Common myeloid progenitor, CD34-positive (primary cell): ENCODE measurements around the gene NFKB2.

Experiments
- CTCF ChIA-PET: fragments of 350-600 bp; sonication (Branson Sonifier 250); formaldehyde crosslinking; loops from one replicate; lab custom pipeline; 2021; ENCODE audit warnings: antibody characterized with exemption; lab: Charles Lee
- POLR2A ChIA-PET: fragments of 350-600 bp; sonication (Branson Sonifier 250); formaldehyde crosslinking; loops from one replicate; lab custom pipeline; 2021; ENCODE audit warnings: antibody characterized with exemption; lab: Charles Lee
- DNase-seq, 3 donors: peaks; one replicate each; pipeline versions ENCODE4 v3.0.0 to v3.0.0-alpha.2; 2013
- H3K27ac ChIP-seq, 2 experiments: 1 replicate in 1 of 2; 2 replicates in 1 of 2; pipeline ENCODE4 v1.7.0; 2013; ENCODE audit warnings: inconsistent platforms in 2 of 2, low read length in 2 of 2, mild to moderate bottlenecking in 2 of 2, low read depth in 1 of 2, moderate library complexity in 1 of 2; ENCODE audit not compliant: severe bottlenecking in 2 of 2, insufficient read depth in 1 of 2, poor library complexity in 1 of 2
- H3K27me3 ChIP-seq, 5 experiments: replicated peaks in 2 of 5; 1 replicate in 3 of 5; 2 replicates in 2 of 5; pipeline versions ENCODE4 v1.6.1 to v1.7.0; 2013; ENCODE audit warnings: low read length in 4 of 5, mild to moderate bottlenecking in 2 of 5, moderate library complexity in 2 of 5, inconsistent platforms in 1 of 5; ENCODE audit not compliant: insufficient read depth in 5 of 5, control insufficient read depth in 4 of 5
- H3K36me3 ChIP-seq, 4 experiments: 1 replicate in 2 of 4; 2 replicates in 2 of 4; pipeline versions ENCODE4 v1.6.1 to v1.7.0; 2013; ENCODE audit warnings: low read length in 3 of 4, control low read depth in 1 of 4, mild to moderate bottlenecking in 1 of 4; ENCODE audit not compliant: control insufficient read depth in 4 of 4, insufficient read depth in 4 of 4
- H3K4me1 ChIP-seq, 4 experiments: 1 replicate in 3 of 4; 2 replicates in 1 of 4; pipeline versions ENCODE4 v1.6.1 to v1.7.1; 2013; ENCODE audit warnings: low read length in 3 of 4, mild to moderate bottlenecking in 3 of 4, control low read depth in 1 of 4, inconsistent platforms in 1 of 4, moderate library complexity in 1 of 4; ENCODE audit not compliant: control insufficient read depth in 4 of 4, insufficient read depth in 4 of 4; ENCODE audit errors: control extremely low read depth in 1 of 4
- H3K4me3 ChIP-seq, 7 experiments: 1 replicate in 4 of 7; 2 replicates in 3 of 7; pipeline versions ENCODE4 v1.5.1 to v1.7.0; 2013; ENCODE audit warnings: mild to moderate bottlenecking in 7 of 7, low read length in 6 of 7, moderate library complexity in 6 of 7, inconsistent platforms in 2 of 7, low read depth in 2 of 7, control low read depth in 1 of 7; ENCODE audit not compliant: insufficient read depth in 4 of 7, control insufficient read depth in 1 of 7; ENCODE audit errors: extremely low read depth in 1 of 7
- H3K9me3 ChIP-seq, 5 experiments: 1 replicate in 4 of 5; 2 replicates in 1 of 5; pipeline versions ENCODE4 v1.6.1 to v1.7.1; 2013; ENCODE audit warnings: low read length in 4 of 5, mild to moderate bottlenecking in 2 of 5, inconsistent platforms in 1 of 5, low read depth in 1 of 5, moderate library complexity in 1 of 5; ENCODE audit not compliant: control insufficient read depth in 4 of 5, insufficient read depth in 2 of 5; ENCODE audit errors: control extremely low read depth in 1 of 5
- WGBS: methylation state at CpG from one replicate; pipeline ENCODE4 v1.1.5; 2013; ENCODE audit not compliant: insufficient coverage; 5-methylcytosine and 5-hydroxymethylcytosine counted together

NFKB2 gene

DNA sequence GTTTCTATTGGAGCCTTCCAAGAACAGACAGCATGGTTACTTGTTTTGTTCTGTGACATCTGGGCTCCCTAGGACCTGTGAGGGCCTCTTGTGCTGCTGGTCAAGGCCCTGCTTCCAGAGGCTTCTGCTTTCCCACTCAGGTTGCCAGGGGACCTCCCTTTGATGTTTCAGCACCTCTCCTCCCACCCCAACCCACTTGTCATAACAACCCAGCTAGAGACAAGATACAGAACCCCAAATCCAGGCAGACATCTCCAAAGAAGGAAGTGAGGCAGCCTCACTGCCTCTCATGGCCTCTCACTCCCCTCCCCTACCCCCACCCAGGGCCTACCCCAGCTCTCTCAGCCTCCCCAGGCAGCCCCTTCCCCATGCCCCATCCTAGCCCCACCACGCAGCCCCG lies 11.3 kb downstream of the NFKB2 start:
- Histone ChIP-seq H3K27ac (no peak overlapping the region), H3K4me1 (peaks cover 0 to 27% (median 22%) of the 10 kb centered on the region in 4 experiments), H3K4me3 (no peak overlapping the region), H3K9me3 (no peaks in the 10 kb centered on the region), H3K27me3 (peaks cover 0 to 34% (median 25%) of the 10 kb centered on the region in 5 experiments), H3K36me3 (peaks cover 0 to 11% (median 1%) of the 10 kb centered on the region in 4 experiments)
- DNase-seq: peak in 1 of 3 donors; percentile 15
- WGBS: no CpG with 5 or more reads among the region's 2 CpGs
- CTCF ChIA-PET: interaction anchor here (0.6 to 3.7 kb wide), 5 partner anchors 13 to 226 kb away, joined by 3 to 12 read pairs (median 3); partner anchors contain the start of gene FBXL15
- POLR2A ChIA-PET: interaction anchor here (0.8 to 1.6 kb wide), 3 partner anchors 12 to 14 kb away, joined by 3 read pairs; partner anchors contain the start of genes FBXL15 and NFKB2

DNA sequence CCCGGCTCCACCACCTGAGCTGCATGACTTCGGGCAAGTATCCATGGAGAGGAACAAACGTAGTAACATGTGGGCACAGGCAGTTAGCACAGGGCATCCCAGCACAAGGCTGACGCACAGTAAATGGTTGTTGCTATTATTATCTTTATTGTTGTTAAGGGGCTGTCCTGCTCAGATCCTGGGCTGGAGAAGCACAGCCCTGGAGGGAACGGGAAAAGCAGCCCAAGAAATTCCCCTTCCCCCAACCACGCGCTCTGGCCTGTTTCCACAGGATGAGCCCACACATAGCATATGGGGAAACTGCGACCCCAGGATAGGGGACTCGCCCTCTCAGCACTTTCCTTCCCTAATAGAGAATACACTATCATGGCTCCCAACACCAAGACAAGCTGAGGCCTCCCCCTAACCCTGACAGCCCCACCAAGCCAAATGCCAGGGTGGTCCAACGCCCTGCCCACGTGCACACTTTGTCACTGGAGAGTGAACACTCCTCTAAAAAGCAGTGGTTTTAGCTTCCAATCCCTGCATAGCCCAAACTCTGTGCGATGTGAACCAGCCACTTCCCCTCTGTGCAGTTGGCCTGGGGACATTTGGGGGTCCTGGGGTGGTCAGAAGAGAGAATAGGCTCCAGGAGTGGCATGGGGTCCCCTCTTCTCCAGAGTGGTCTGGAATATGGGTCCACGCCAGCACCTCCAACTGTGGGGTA lies 12.1 kb downstream of the NFKB2 start:
- POLR2A ChIA-PET: interaction anchor here (0.8 to 1.6 kb wide), 3 partner anchors 13 to 14 kb away, joined by 3 read pairs; partner anchors contain the start of genes FBXL15 and NFKB2
- Histone ChIP-seq H3K27ac (no peak overlapping the region), H3K36me3 (peaks cover 0 to 3% (median 0%) of the 10 kb centered on the region in 4 experiments), H3K27me3 (peaks cover 0 to 37% (median 28%) of the 10 kb centered on the region in 5 experiments), H3K4me3 (no peak overlapping the region), H3K9me3 (no peaks in the 10 kb centered on the region), H3K4me1 (peaks cover 0 to 27% (median 22%) of the 10 kb centered on the region in 4 experiments)
- 92% methylated on average over 8 of the region's 13 CpGs for WGBS
- CTCF ChIA-PET: interaction anchor here (1.2 to 3.7 kb wide), 4 partner anchors 9 to 176 kb away, joined by 3 to 12 read pairs (median 4); partner anchors contain the start of gene FBXL15
- DNase-seq: no peak

DNA sequence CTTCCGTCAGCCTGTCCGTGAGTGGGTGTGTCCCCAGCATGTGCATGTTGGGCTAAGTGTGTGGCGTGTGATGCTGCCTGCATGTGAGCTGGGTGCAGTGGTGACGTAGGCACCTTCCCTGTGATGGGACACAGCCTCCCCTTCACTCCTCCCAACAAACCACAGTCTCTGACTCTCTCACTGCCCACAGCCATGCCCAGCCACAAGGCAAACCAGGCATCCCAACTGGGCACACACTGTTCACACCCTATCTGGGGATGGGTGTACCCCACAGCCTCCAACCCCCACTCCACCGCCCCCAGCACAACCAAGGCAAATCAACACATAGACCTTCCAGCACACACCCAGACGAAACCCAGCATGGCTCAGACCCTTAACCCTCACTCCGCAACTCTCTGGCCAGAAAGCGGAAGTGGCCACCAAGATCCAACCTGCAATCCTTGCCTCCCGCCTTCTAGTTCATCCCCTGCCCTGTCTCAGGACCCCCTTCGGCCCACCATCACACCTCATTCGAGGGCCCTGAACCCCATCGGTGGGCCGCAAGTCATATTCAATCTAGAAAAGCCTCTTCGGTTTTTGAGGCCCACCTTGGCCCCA lies 12.7 kb downstream of the NFKB2 start:
- WGBS: 75% methylated on average over 11 of the region's 14 CpGs
- DNase-seq: peak in 1 of 3 donors; percentile 34
- peaks cover 0 to 37% (median 28%) of the 10 kb centered on the region in 5 experiments for H3K27me3 ChIP-seq
- H3K27ac ChIP-seq: no peak overlapping the region
- CTCF ChIA-PET: interaction anchor here (1.2 to 1.7 kb wide), 3 partner anchors 9 to 176 kb away, joined by 3 to 6 read pairs (median 3); partner anchors contain the start of gene FBXL15
- POLR2A ChIA-PET: interaction anchor here (1.6 kb wide), 1 partner anchor 15 kb away, joined by 3 read pairs; no protein-coding TSS in a partner anchor
- H3K4me3 ChIP-seq: peak overlapping the region in 5 of 7 experiments; percentile 1 to 70 (median 69)
- peaks cover 0 to under 1% (median 0%) of the 10 kb centered on the region in 4 experiments for H3K36me3 ChIP-seq
- H3K4me1 ChIP-seq: peaks cover 0 to 30% (median 22%) of the 10 kb centered on the region in 4 experiments
- no peaks in the 10 kb centered on the region for H3K9me3 ChIP-seq

DNA sequence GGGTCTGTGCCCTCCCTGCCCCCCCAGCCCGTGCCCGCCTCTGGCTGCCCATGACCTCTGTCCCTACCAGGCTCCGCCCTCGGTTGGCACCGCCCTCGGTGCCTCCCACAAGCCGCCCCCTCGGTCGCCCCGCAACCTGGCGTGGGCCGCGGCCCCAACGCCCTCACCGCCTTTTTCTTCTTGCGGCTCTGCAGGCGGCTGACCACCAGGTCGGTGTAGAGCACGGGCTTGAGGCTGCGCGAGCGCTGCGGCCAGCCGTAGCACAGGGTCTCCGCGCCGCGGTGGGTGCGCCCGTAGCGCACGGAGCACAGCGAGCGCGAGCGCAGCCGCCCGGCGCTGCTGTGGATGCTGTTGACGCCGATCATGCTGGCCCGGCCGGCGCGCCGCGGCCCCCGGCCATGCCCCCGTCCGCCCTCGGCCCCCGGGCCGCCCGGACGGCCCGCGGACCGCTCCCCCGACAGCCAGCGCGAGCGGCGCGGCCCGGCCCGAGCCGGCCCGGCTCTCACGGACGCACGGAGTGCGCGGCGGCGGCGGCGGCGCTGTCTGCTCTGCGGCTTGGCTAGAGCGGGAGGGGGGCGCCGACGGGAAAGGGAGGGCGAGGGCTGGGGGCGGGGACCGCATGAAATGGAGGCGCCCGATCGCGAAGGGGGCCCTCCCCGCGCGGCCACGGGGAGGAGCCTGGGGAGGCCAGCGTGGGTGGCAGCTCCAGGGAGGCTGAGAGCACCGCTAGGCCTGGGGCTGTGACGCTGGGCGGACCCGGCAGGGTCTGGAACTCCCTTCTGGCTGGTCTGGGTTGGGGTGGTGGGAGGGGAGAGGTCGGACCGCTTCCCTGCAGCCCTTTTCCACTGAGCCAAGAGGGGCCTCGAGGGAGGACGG lies 13.5 kb downstream of the NFKB2 start:
- 0% methylated on average over 73 of the region's 103 CpGs for WGBS
- ChIA-PET POLR2A (interaction anchor here (1.7 to 2.2 kb wide), 2 partner anchors 10 to 13 kb away, joined by 5 to 8 read pairs; partner anchors contain the start of gene NFKB2), CTCF (interaction anchor here (1.0 to 5.4 kb wide), 10 partner anchors 6 to 96 kb away, joined by 3 to 20 read pairs (median 6); partner anchors contain the start of gene FBXL15)
- H3K27ac ChIP-seq: no peak overlapping the region
- peaks cover 0 to 30% (median 22%) of the 10 kb centered on the region in 4 experiments for H3K4me1 ChIP-seq
- H3K27me3 ChIP-seq: peaks cover 0 to 40% (median 28%) of the 10 kb centered on the region in 5 experiments
- no peaks in the 10 kb centered on the region for H3K9me3 ChIP-seq
- DNase-seq: peak in 2 of 3 donors; percentile 76 to 83
- no peaks in the 10 kb centered on the region for H3K36me3 ChIP-seq
- peak overlapping the region; percentile 30 to 77 (median 65) for H3K4me3 ChIP-seq

DNA sequence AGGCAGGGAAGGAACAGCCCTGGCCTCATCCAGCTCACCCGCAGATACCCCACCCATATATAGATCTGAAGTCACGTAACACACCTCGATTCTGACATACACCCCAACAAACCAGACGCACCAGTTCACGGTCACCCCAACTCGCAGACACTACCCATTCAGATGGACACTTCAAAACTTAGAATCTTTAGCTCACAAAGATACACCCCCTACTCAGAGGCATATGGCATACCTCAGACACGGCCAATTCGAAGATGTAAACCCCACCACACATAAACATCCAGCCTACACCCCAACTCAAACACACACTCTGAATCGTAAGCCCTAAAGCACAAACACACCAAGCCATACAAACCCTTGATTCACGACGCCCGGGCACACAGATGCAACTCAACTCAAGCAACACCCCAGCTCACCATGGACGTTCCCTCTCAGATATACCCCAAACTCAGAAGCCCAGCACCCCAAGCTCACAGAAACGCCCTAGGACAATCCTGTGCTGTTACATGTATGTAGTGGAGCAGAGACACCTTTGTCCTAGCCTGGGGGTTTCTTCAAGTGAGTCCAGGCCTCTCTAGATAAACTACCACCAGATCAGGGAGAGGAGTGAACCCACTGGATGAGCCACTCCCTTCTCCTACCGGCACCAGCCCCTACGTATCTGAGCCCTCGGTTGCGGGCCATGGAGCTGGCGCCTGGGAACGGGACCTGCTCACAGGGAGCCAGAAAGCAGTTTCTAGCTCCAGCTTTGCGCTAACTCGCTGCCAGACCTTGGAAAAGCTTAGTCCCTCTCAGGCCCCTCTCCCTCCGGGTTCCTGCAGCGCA lies 14.3 kb downstream of the NFKB2 start:
- peak overlapping the region; percentile 29 to 77 (median 58) for H3K4me3 ChIP-seq
- WGBS: 30% methylated on average over 13 of the region's 24 CpGs
- H3K27ac ChIP-seq: no peak overlapping the region
- peaks cover 0 to 40% (median 28%) of the 10 kb centered on the region in 5 experiments for H3K27me3 ChIP-seq
- H3K9me3 ChIP-seq: no peaks in the 10 kb centered on the region
- DNase-seq: no peak
- CTCF ChIA-PET: interaction anchor here (1.0 to 5.4 kb wide), 11 partner anchors 7 to 95 kb away, joined by 3 to 20 read pairs (median 6); partner anchors contain the start of genes FBXL15 and NFKB2
- H3K36me3 ChIP-seq: no peaks in the 10 kb centered on the region
- H3K4me1 ChIP-seq: peaks cover 0 to 30% (median 22%) of the 10 kb centered on the region in 4 experiments
- POLR2A ChIA-PET: interaction anchor here (0.5 to 2.2 kb wide), 3 partner anchors 11 to 107 kb away, joined by 3 to 8 read pairs (median 5); partner anchors contain the start of gene NFKB2
